ENCODE data around the gene EXOC6B.

The EXOC6B gene

DNA sequence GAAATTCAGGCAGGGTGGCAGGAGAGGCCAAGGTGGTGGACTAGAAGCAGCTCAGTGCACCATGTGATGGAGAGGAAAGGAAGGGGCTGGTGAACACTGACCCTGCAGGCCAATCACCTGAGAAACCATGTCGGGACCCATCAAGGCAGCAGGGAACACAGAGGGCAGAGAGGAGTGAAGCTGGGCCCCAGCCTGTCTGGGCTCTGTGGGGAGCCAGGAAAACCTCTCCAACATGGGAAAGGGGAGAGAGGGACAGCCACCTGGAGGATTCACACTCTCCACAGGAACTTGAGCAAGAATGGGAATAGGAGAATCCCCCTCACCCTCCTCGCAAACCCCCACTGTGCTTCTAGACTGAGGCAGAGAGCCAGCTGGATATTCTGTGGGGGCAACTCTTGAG lies 592.6 kb downstream of the EXOC6B start:
- DNase-seq (ENCODE audit: low read depth in 2 of 3, low spot score in 1 of 3): no peak

DNA sequence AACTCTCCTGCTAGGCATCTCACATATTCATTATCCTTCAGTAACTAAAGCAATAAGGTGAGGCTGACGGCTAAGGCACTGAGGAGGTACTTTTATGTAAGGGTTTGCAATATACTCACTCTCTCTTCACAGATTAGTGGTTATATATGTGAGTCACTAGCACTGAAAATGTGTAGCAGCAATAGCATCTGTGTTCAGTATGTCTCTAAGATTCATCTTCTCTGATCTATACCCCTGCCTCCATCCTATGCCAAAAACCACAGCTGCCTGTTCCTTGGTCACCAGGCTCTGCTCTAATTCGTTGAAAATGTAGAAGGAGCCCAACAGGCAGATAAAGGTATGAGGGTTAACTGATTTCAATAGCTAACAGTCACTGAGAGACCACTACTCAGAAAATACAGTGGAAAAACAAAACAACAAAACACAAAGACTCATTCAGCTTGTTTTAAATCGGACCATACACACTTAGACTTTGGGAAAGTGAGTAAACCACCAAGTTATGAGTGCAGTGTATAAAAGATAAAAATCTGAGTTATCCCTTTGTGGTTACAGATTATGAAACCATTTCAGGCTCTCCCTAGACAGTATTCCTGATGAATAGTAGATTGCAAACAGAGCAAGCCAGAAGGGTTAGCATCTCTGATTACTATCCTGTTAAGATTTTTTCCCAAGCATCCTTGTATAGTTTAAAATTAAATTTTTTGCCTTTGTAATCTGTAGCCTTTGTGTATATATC lies 602.8 kb downstream of the EXOC6B start:
- no peak for DNase-seq (ENCODE audit: low read depth in 2 of 3, low spot score in 1 of 3)

DNA sequence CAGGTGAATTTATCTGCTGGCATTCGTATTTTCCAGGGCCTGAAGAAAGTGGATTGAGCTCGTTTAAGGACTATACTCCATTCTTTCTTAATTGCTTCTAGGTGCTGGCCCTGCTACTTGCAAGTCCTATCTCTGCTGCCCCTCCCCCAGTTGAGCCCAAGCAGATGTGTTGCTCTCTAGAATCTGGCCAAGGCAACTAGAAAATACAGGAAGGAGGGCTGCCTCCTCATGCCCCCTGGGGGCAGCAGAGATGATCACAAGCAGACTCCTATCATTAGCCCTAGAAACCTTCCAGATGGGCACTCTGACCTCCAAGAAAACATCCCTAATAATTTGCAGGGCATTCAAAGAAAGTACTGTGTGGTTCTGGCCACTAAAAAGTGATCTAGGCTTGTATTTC lies 605.7 kb downstream of the EXOC6B start:
- no peak for DNase-seq (ENCODE audit: low read depth in 2 of 3, low spot score in 1 of 3)

DNA sequence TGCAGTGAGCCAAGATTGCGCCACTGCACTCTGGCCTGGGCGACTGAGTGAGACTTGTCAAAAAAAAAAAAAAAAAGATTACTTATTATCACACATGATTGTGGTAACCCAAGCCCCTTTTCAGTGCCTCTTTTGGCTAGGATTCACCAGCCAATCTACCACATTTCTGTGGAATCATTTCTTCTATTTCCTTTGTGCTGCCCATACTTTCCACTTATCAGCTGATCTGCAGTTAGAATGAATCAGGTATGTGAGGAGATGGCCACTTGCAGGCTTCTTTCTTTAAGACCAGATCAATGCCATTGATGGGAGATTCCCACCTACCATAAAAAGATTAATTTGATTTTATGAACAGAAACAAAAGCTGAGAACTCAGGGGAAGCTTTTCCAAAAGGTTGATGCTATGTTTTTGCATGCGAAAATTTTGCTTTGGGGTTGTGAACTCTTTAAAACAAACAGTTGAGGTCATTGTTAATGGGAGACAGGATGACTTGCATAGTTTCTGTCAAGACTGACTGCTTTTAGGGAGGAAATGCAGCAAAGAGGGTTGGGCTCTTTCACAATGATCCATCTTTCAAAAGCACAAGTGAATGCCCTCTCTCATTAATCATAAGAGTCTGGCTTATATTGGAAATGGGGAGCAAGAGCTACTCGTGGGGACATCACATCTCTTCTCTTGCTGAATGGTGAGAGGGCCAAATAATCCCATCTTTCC lies 611.2 kb downstream of the EXOC6B start:
- no peak for DNase-seq (ENCODE audit: low read depth in 2 of 3, low spot score in 1 of 3)

- no peak for DNase-seq (ENCODE audit: low read depth in 2 of 3, low spot score in 1 of 3)
Measured at GRCh38 chr2:72212486-72212855, 613.4 kb downstream of the EXOC6B start.

GRCh38 chr2:72211777-72212485 lies 613.9 kb downstream of the EXOC6B start:
- no peak for DNase-seq (ENCODE audit: low read depth in 2 of 3, low spot score in 1 of 3)

GRCh38 chr2:72211350-72211749 lies 614.5 kb downstream of the EXOC6B start:
- DNase-seq (ENCODE audit: low read depth in 2 of 3, low spot score in 1 of 3): no peak

- no peak for DNase-seq (ENCODE audit: low read depth in 2 of 3, low spot score in 1 of 3)
Measured at GRCh38 chr2:72210470-72210869, 615.4 kb downstream of the EXOC6B start.

GRCh38 chr2:72208225-72208624 lies 617.6 kb downstream of the EXOC6B start:
- DNase-seq (ENCODE audit: low read depth in 2 of 3, low spot score in 1 of 3): no peak

DNA sequence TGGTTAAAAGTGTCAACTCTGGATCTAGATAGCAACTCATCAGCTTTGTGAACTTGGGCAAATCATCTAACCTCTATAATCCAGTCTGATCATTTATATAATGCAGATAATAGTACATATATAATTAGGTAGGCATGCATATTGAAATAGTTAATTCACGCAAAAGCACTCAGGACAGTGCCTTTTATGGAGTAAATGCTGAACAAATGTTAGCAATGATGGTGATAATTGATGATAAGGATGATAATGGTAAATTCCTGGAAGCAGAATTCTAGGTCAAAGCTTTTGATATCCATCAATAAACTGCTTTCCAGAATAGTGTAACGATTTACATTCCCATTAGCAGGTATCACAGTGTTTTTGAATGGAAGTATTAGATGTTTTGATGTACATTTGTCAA lies 618.5 kb downstream of the EXOC6B start:
- DNase-seq (ENCODE audit: low read depth in 2 of 3, low spot score in 1 of 3): no peak

GRCh38 chr2:72205504-72205881 lies 620.3 kb downstream of the EXOC6B start:
- DNase-seq (ENCODE audit: low read depth in 2 of 3, low spot score in 1 of 3): no peak

- no peak for DNase-seq (ENCODE audit: low read depth in 2 of 3, low spot score in 1 of 3)
Measured at GRCh38 chr2:72204786-72205503, 620.9 kb downstream of the EXOC6B start.

DNA sequence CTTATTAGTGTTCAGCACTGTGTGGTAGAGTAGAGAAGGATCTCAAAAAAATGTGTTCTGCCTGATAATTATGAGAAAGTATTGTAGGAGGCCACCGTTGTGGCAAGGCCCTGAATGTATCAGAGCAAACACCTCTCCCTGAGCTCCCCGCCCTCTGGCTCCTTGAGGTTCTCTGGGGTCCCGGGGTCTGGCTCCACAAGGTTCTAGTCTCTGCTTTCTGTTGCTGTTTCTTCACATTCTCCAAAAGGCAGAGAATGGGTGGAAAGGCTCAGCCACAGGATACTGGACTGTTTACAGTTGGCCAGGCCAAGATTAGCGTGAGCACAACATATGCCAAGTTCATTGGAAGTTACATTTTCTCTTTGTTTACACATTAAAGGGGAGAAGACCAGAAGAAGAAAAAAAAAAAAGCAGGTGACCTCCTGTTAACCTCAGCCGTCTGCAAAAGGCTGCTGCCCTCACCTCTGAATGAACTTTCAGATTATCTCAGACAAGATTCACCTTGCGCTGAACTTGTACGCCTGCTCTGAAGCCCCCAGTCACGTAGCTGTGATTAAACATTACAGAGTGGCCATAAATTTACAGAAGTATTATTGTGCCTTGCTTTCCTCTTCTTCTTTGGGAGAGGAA lies 621.6 kb downstream of the EXOC6B start:
- no peak for DNase-seq (ENCODE audit: low read depth in 2 of 3, low spot score in 1 of 3)

GRCh38 chr2:72198532-72199241 lies 627.1 kb downstream of the EXOC6B start:
- DNase-seq (ENCODE audit: low read depth in 2 of 3, low spot score in 1 of 3): no peak

DNA sequence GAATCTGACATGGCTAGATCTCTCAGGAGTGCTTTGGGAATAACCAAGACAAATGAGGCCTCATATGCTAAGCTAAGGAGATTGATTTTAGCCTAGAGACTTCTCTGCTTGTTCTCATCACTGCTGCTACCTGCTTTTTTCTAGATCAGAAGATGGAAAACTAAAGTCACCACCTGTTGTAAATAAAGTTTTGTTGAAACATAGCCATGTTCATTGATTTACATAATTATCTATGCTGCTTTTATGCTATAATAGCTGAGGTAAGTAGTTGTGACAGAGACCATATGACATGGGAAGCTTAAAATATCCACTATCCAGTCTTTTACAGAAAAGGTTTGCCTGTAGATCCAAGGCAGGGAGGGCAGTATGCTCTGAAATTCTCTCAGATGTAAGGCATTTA lies 632.1 kb downstream of the EXOC6B start:
- no peak for DNase-seq (ENCODE audit: low read depth in 2 of 3, low spot score in 1 of 3)

DNA sequence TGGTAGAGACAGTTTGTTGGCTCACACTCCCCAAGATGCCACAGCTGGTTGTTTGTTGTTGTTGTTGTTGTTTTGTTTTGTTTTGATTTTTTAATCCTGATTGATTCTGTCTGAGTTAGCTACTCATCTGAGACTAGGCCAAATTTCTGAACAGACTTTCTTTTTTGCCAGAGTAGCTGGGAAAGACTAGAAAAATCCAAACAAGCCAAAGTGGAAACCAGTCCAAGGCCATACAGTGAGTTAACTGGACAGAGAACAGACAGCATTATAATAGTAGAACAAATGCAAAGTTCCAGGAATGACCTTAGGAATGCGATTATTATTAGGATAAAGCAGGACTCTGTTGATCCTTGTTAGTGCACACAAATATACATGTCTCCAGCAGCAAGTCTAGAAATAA lies 634.4 kb downstream of the EXOC6B start:
- DNase-seq (ENCODE audit: low read depth in 2 of 3, low spot score in 1 of 3): no peak

DNA sequence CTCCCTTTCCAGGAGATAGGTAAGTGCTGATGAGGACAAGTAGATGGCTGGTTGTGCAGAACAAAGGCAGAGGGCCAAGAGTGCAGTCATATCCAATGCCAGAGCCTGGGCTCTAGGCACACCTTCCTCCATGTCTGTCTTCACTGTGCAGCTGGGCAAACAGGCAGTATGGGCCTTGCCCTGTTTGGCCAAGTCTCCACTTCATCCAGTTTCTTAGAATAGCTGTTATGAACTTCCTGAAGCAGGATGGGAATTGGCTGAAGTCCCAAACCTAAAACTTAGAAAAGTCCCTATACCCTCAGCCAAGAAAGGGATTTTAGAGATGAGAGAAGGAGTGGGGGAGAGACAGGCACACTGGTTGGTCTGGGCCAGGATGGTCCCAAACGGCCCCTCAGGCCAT lies 640.6 kb downstream of the EXOC6B start:
- DNase-seq (ENCODE audit: low read depth in 2 of 3, low spot score in 1 of 3): no peak

DNA sequence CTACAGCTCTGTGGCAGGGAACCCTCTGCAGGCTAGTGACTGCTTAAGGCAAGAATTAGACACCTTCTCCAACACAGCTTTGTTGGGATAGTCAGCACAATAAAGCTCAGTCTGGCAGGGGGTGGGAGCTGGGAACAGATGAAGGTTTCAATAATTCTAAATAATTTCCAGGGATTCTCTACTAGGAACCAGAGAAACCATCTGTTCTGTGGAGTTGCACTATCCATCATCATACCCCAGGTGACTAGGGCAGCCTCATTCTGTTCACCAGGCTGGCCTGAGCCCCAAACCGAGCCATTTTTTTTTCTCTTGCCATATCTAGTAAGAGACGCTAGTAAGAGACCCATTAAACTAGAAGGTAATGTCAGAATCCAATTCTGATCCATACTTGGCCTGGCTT lies 642.4 kb downstream of the EXOC6B start:
- DNase-seq (ENCODE audit: low read depth in 2 of 3, low spot score in 1 of 3): no peak

DNA sequence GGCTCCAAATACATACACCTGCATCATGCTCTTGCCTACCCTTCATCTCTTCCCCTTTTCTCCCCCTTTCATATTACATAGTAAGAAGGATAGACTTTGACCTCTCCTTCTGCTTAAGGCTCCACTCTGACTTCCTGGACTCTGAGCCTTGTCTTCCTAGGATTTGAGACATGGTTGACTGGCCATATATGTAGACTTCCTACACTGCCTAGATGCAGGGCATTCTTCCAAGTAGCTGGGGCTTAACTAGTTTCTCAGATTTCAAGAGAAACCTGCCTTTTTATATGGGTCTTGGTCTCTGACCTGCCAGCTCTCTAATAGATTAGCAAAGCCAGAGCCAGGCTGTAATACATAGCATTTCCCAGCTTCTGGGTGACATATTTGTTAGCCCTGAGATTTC lies 642.8 kb downstream of the EXOC6B start:
- no peak for DNase-seq (ENCODE audit: low read depth in 2 of 3, low spot score in 1 of 3)

GRCh38 chr2:72182547-72182946 lies 643.3 kb downstream of the EXOC6B start:
- DNase-seq (ENCODE audit: low read depth in 2 of 3, low spot score in 1 of 3): no peak

DNA sequence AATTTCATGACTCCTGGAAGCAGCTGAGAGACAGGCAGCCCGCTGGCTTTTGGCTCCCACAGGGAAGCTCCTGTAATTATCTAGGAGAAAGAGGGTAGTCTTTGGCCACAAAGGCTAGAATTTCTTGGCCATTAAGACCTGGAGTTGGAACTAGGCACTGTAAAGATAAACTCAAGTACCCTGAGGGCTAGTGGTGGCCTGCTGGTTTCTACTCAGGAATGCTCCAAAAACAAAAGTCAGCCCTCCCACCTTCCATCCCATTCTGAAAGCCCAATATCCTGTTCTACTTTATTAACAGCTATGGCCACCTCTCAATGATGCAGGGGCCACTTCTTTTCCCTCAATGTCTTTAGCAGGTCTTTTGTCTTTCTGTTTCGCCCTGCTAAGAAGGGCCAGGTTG lies 644.2 kb downstream of the EXOC6B start:
- DNase-seq (ENCODE audit: low read depth in 2 of 3, low spot score in 1 of 3): no peak
